ENCODE data around the gene LPP. TPM values are rescaled to one million over a fixed set of nuclear protein-coding genes. Genes with fewer than 3 reads are reported as not detected.

LPP gene
- total and polyA plus RNA-seq, 4 donors = 7.2 to 50.3 (median 26.4) TPM

- peak in 2 of 6 donors; percentile 60 to 62 for DNase-seq (ENCODE audit: low read depth in 4 of 6, low spot score in 6 of 6)
- Histone ChIP-seq H3K4me3 (ENCODE audit: low read depth, low read length) (no peak overlapping the region), H3K9me3 (ENCODE audit: control insufficient read depth, insufficient read depth, low read length) (no peaks in the 10 kb centered on the region), H3K27me3 (ENCODE audit: control insufficient read depth, insufficient read depth, low read length) (no peaks in the 10 kb centered on the region), H3K27ac (ENCODE audit: low read depth, low read length) (no peak overlapping the region), H3K36me3 (ENCODE audit: control insufficient read depth, insufficient read depth, low read length) (no peaks in the 10 kb centered on the region), H3K4me1 (ENCODE audit: control insufficient read depth, insufficient read depth, low read length) (no peaks in the 10 kb centered on the region)
- no CpG with 5 or more reads among the region's 11 CpGs for whole genome bisulfite sequencing (ENCODE audit: insufficient coverage)
Observed at GRCh38 chr3:188294823-188295487, 141.0 kb downstream of the LPP start.

- WGBS (ENCODE audit: insufficient coverage) = 100% methylated on average over 3 of the region's 3 CpGs
- no peak overlapping the region for H3K27ac ChIP-seq (ENCODE audit: low read depth, low read length)
Observed at GRCh38 chr3:188295876-188296275, 141.9 kb downstream of the LPP start.

GRCh38 chr3:188296761-188297612 is 143.0 kb downstream of the LPP start:
- WGBS (ENCODE audit: insufficient coverage) = 86% methylated on average over 1 of the region's 5 CpGs
- Histone ChIP-seq H3K27ac (ENCODE audit: low read depth, low read length) (no peak overlapping the region), H3K9me3 (ENCODE audit: control insufficient read depth, insufficient read depth, low read length) (no peaks in the 10 kb centered on the region), H3K27me3 (ENCODE audit: control insufficient read depth, insufficient read depth, low read length) (no peaks in the 10 kb centered on the region), H3K36me3 (ENCODE audit: control insufficient read depth, insufficient read depth, low read length) (no peaks in the 10 kb centered on the region), H3K4me3 (ENCODE audit: low read depth, low read length) (no peak overlapping the region), H3K4me1 (ENCODE audit: control insufficient read depth, insufficient read depth, low read length) (no peaks in the 10 kb centered on the region)
- DNase-seq (ENCODE audit: low read depth in 4 of 6, low spot score in 6 of 6) = no peak

More at GRCh38 chr3:188295876-188296275, 141.9 kb downstream of the LPP start:
- Histone ChIP-seq H3K4me1 (ENCODE audit: control insufficient read depth, insufficient read depth, low read length) (no peaks in the 10 kb centered on the region), H3K27me3 (ENCODE audit: control insufficient read depth, insufficient read depth, low read length) (no peaks in the 10 kb centered on the region), H3K36me3 (ENCODE audit: control insufficient read depth, insufficient read depth, low read length) (no peaks in the 10 kb centered on the region), H3K9me3 (ENCODE audit: control insufficient read depth, insufficient read depth, low read length) (no peaks in the 10 kb centered on the region), H3K4me3 (ENCODE audit: low read depth, low read length) (no peak overlapping the region)
- no peak for DNase-seq (ENCODE audit: low read depth in 4 of 6, low spot score in 6 of 6)

- DNase-seq (ENCODE audit: low read depth in 4 of 6, low spot score in 6 of 6) = no peak
- no peaks in the 10 kb centered on the region for H3K4me1 ChIP-seq (ENCODE audit: control insufficient read depth, insufficient read depth, low read length)
Observed at GRCh38 chr3:188298585-188298984, 144.6 kb downstream of the LPP start.

GRCh38 chr3:188299068-188299467 is 145.1 kb downstream of the LPP start:
- Histone ChIP-seq H3K9me3 (ENCODE audit: control insufficient read depth, insufficient read depth, low read length) (no peaks in the 10 kb centered on the region), H3K4me1 (ENCODE audit: control insufficient read depth, insufficient read depth, low read length) (no peaks in the 10 kb centered on the region), H3K27me3 (ENCODE audit: control insufficient read depth, insufficient read depth, low read length) (no peaks in the 10 kb centered on the region), H3K4me3 (ENCODE audit: low read depth, low read length) (no peak overlapping the region), H3K27ac (ENCODE audit: low read depth, low read length) (no peak overlapping the region), H3K36me3 (ENCODE audit: control insufficient read depth, insufficient read depth, low read length) (no peaks in the 10 kb centered on the region)
- DNase-seq (ENCODE audit: low read depth in 4 of 6, low spot score in 6 of 6) = no peak
- 98% methylated on average over 7 of the region's 11 CpGs for WGBS (ENCODE audit: insufficient coverage)

More at GRCh38 chr3:188298585-188298984, 144.6 kb downstream of the LPP start:
- H3K4me3 ChIP-seq (ENCODE audit: low read depth, low read length) = no peak overlapping the region
- no peaks in the 10 kb centered on the region for H3K27me3 ChIP-seq (ENCODE audit: control insufficient read depth, insufficient read depth, low read length)
- no peak overlapping the region for H3K27ac ChIP-seq (ENCODE audit: low read depth, low read length)
- H3K9me3 ChIP-seq (ENCODE audit: control insufficient read depth, insufficient read depth, low read length) = no peaks in the 10 kb centered on the region
- H3K36me3 ChIP-seq (ENCODE audit: control insufficient read depth, insufficient read depth, low read length) = no peaks in the 10 kb centered on the region
- WGBS (ENCODE audit: insufficient coverage) = 100% methylated on average over 1 of the region's 3 CpGs

- Histone ChIP-seq H3K36me3 (ENCODE audit: control insufficient read depth, insufficient read depth, low read length) (no peaks in the 10 kb centered on the region), H3K9me3 (ENCODE audit: control insufficient read depth, insufficient read depth, low read length) (no peaks in the 10 kb centered on the region), H3K4me1 (ENCODE audit: control insufficient read depth, insufficient read depth, low read length) (no peaks in the 10 kb centered on the region), H3K27me3 (ENCODE audit: control insufficient read depth, insufficient read depth, low read length) (no peaks in the 10 kb centered on the region), H3K4me3 (ENCODE audit: low read depth, low read length) (no peak overlapping the region), H3K27ac (ENCODE audit: low read depth, low read length) (no peak overlapping the region)
- no CpG with 5 or more reads among the region's 2 CpGs for WGBS (ENCODE audit: insufficient coverage)
- no peak for DNase-seq (ENCODE audit: low read depth in 4 of 6, low spot score in 6 of 6)
Observed at GRCh38 chr3:188299708-188300107, 145.8 kb downstream of the LPP start.

- 100% methylated on average over 1 of the region's 1 CpG for WGBS (ENCODE audit: insufficient coverage)
- Histone ChIP-seq H3K36me3 (ENCODE audit: control insufficient read depth, insufficient read depth, low read length) (no peaks in the 10 kb centered on the region), H3K9me3 (ENCODE audit: control insufficient read depth, insufficient read depth, low read length) (no peaks in the 10 kb centered on the region), H3K27ac (ENCODE audit: low read depth, low read length) (no peak overlapping the region), H3K4me3 (ENCODE audit: low read depth, low read length) (no peak overlapping the region), H3K27me3 (ENCODE audit: control insufficient read depth, insufficient read depth, low read length) (no peaks in the 10 kb centered on the region), H3K4me1 (ENCODE audit: control insufficient read depth, insufficient read depth, low read length) (no peaks in the 10 kb centered on the region)
- DNase-seq (ENCODE audit: low read depth in 4 of 6, low spot score in 6 of 6) = no peak
Observed at GRCh38 chr3:188301147-188301546, 147.2 kb downstream of the LPP start.

GRCh38 chr3:188303286-188303799 is 149.4 kb downstream of the LPP start:
- Histone ChIP-seq H3K4me1 (ENCODE audit: control insufficient read depth, insufficient read depth, low read length) (no peaks in the 10 kb centered on the region), H3K36me3 (ENCODE audit: control insufficient read depth, insufficient read depth, low read length) (no peaks in the 10 kb centered on the region), H3K4me3 (ENCODE audit: low read depth, low read length) (no peak overlapping the region), H3K9me3 (ENCODE audit: control insufficient read depth, insufficient read depth, low read length) (no peaks in the 10 kb centered on the region), H3K27ac (ENCODE audit: low read depth, low read length) (no peak overlapping the region), H3K27me3 (ENCODE audit: control insufficient read depth, insufficient read depth, low read length) (no peaks in the 10 kb centered on the region)
- WGBS (ENCODE audit: insufficient coverage) = 100% methylated on average over 1 of the region's 2 CpGs
- no peak for DNase-seq (ENCODE audit: low read depth in 4 of 6, low spot score in 6 of 6)

GRCh38 chr3:188303823-188304222 is 149.9 kb downstream of the LPP start:
- DNase-seq (ENCODE audit: low read depth in 4 of 6, low spot score in 6 of 6) = no peak
- H3K4me3 ChIP-seq (ENCODE audit: low read depth, low read length) = no peak overlapping the region
- no peaks in the 10 kb centered on the region for H3K27me3 ChIP-seq (ENCODE audit: control insufficient read depth, insufficient read depth, low read length)
- no peaks in the 10 kb centered on the region for H3K36me3 ChIP-seq (ENCODE audit: control insufficient read depth, insufficient read depth, low read length)
- H3K9me3 ChIP-seq (ENCODE audit: control insufficient read depth, insufficient read depth, low read length) = no peaks in the 10 kb centered on the region
- 100% methylated on average over 1 of the region's 3 CpGs for WGBS (ENCODE audit: insufficient coverage)
- no peaks in the 10 kb centered on the region for H3K4me1 ChIP-seq (ENCODE audit: control insufficient read depth, insufficient read depth, low read length)
- H3K27ac ChIP-seq (ENCODE audit: low read depth, low read length) = no peak overlapping the region
